ENCODE measurements around the gene FILIP1.
"Not testable (repeated sequence)": the region's sequence is repeated elsewhere in the genome, so short reads cannot be mapped to it uniquely, and the experiment has no call there.

FILIP1 gene

DNA sequence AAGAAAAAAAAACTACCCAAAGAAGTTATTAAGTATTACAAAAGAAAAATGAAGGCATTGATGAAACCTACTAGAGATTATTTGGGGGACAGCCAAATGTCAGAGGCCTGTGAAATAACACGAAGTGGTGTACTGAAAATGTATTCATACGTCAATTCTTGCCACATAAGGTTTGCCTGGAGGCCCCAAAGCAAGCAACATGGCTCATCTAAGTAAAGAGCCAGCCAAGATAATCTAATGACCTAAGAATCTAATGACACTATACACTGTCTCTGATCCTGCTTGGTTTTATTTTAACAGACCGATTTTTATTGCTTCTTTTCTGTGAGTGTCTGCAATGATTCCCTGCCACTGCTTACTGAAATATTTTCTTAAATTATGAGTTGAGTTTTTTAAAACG lies 34.7 kb downstream of the FILIP1 start:
- peak; percentile 94 for DNase-seq (ENCODE audit: low read depth)

GRCh38 chr6:75450903-75451302 lies 42.7 kb downstream of the FILIP1 start:
- DNase-seq (ENCODE audit: low read depth): no peak

DNA sequence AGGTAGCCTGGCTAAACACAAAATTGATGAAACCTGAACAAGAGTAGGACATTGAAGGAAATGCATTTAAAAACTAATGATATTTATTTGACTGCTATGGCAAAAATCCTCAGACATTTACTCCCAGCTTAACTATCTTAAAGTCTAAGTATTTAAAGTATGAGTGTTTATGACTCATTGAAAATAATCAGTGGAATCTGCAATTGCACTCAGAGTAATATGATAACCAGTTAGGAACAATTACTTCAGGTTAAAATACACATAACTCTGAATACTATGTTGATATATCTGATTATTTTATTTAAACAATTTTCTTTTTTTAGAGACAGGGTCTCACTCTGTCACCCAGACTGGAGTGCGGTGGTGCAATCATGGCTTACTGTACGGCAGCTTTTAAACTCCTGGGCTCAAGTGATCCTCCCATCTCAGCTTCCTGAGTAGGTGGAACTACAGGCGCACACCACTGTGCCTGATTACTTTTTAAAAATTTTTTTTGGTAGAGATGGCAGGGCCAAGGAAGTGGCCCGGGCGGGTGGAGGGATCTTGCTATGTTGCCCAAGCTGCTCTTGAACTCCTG lies 43.9 kb downstream of the FILIP1 start:
- peak; percentile 33 for DNase-seq (ENCODE audit: low read depth)

- DNase-seq (ENCODE audit: low read depth): no peak
These were observed 47.2 kb downstream of the FILIP1 start for GRCh38 chr6:75446241-75446880.

DNA sequence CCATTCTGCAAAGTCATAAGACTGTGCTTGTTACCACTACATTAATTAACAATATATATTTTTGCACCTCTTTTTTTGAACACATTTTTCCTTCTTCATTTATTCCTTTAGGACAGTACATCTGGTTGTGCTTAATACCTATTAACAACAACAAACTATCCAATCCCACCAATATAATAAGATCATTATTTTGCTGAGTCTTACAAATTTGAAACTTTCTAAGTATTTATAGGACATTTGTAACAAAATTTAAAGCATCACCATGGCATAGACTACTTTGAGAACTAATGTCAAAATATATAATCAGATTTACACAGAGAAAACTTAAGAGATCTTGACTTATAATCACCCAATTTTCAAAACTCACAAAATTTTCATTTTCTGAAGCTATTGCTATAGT lies 47.9 kb downstream of the FILIP1 start:
- no peak for DNase-seq (ENCODE audit: low read depth)

DNA sequence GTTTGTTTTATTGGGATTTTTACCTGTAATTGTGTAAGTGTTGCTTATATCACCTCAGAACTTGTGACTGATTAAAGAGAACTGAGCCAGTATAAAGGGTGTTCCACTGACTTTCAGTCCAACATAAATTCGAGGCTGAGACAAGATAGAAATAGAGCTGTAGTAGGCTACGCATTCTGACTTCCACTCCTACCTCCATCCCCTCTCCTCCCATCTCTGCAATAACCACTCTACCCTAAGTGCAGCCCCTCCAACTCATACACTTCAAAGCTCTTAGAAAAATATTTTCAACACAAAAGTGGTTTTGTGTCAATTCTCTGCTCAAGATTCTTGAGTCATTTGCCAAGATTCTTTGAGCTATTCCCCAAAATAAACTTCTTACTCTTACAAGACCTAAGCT lies 48.7 kb downstream of the FILIP1 start:
- no peak for DNase-seq (ENCODE audit: low read depth)

- not testable (repeated sequence) for DNase-seq (ENCODE audit: low read depth)
These were observed 51.7 kb downstream of the FILIP1 start for GRCh38 chr6:75441883-75442282.

- not testable (repeated sequence) for DNase-seq (ENCODE audit: low read depth)
These were observed 52.1 kb downstream of the FILIP1 start for GRCh38 chr6:75441479-75441878.

DNA sequence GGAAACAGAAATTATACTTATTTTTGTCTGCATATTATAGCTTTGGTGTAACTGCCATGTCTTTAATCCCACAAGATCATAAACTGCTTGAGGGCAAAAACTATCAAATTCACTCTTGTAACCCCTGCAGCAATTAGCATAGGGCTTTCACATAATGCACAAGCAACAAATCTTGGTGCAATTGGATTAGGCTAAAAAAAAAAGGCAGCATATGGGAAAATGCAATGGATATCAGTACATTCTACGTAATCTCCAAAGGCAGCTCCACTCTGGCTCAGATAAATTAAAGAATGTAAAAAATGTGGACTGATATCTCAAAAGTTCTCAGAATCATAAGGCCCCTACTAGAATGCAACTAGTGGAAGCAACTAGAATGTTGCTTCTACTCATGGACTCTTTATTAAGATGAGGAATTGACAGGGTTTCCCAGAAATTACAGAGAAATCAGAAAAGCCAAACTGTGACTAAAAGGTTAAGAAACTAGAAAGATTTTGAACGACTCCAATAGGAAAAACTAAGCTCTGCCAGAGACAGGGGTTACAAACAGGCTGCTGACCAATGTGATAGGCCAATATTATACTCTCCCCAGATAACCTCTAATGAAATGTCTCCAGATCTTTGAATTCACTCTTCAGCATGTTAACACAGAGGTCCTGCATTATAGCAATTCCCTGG lies 55.0 kb downstream of the FILIP1 start:
- no peak for DNase-seq (ENCODE audit: low read depth)

GRCh38 chr6:75438013-75438431 lies 55.6 kb downstream of the FILIP1 start:
- no peak for DNase-seq (ENCODE audit: low read depth)

GRCh38 chr6:75437421-75437891 lies 56.1 kb downstream of the FILIP1 start:
- DNase-seq (ENCODE audit: low read depth): peak; percentile 76

DNA sequence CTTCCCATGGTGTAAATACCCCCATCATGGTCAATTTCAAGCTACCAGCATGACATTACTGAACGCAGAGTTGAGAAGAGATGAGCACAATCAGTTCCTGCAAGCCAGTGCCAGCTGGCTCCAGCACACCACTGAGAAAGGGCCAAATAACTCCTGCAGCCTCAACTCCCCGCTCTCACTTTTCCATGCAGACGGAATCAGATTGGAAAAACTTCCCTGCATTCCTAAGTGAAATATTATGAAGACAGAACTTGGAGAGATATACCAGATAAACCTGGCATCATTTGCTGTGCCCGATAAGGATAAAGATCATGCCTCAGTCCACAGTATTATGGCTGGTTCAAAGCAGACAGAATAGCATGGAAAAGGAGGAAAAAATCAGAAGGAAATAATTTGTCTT lies 56.7 kb downstream of the FILIP1 start:
- DNase-seq (ENCODE audit: low read depth): no peak

DNA sequence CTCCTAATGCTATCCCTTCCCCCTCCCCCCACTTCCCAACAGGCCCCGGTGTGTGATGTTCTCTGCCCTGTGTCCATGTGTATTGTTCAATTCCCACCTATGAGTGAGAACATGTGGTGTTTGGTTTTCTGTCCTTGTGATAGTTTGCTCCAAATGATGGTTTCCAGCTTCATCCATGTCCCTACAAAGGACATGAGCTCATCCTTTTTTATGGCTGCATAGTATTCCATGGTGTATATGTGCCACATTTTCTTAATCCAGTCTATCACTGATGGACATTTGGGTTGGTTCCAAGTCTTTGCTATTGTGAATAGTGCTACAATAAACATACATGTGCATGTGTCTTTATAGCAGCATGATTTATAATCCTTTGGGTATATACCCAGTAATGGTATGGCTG lies 60.8 kb downstream of the FILIP1 start:
- not testable (repeated sequence) for DNase-seq (ENCODE audit: low read depth)

DNA sequence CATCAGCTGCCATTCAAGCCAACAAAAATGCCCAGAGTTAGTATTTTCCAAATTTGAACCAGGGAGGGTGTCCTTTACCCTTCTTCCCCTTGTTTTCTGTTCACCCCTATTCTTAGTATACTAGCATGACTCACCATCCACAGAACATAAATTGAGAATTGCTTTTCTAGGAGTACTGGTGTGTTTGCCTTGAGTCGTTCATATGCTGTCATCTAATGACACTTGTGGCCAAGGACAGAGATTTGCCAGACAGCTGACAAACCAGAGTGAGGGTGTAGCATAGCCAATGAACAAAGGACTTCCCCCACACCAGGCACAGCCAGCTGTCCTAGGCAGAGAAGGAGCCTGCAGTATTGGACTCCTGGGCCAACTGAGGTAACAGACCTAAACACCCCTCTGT lies 62.2 kb downstream of the FILIP1 start:
- DNase-seq (ENCODE audit: low read depth): no peak

DNA sequence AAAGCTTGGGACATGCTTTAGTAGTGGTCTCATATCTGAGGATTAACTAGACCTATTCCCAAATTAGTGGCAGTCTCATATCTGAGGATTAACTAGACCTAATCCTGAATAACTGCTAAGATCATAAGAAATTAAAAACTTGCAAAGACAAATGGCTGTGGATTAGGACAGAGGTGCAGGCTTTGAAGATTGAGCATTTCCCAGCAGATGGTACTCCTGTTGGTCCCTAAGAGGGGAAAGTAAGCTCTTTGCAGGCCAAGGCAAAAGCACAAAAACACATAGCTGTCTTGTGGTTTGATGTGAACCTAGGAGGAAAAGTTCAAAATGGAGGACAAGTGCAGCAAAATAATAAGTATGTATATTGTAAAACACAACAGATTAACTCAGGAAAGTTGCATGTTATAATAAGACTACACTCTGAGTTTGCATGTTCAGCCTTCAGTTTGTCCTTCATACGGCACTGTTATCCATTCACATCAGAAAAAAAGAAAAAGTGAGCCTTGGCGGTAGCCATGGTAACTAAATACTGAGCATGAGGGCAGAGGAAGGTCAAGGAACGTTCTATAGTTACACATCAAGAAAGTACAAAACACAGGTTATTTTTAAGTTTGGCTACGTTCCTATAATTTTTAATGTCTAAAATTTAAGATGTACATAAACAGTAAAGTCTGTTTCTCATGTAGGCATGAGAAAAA lies 62.8 kb downstream of the FILIP1 start:
- no peak for DNase-seq (ENCODE audit: low read depth)

DNA sequence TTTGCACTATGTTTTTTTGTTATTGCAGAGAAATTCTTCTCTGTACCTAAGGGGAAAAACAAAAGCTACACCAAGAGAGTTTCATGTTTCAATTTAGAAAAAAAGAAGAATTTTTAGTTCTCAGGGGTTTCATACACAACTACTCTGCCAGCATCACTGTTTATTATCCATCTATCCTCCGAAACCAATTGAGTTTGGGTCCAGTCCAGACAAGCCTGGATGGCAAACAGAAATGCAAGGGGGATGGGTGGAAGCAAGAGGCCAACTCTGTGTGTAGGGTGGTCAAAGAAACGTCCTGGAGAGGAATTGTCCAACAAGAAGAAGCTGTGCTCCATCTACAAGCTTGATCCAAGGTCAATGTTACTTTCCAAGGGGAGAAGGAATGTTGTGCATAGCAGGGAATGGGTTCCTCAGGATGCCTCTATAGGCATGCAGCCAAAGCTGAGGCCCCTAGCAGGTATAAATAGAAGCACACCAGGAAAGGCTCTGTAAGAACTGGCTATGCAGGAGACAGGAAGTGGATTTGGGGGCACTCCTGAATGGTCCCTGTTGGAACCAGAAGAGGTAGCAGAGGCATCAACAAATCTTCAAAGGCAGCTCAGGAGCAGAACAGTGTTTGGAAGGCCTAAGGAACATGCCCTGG lies 64.4 kb downstream of the FILIP1 start:
- no peak for DNase-seq (ENCODE audit: low read depth)

GRCh38 chr6:75428204-75428603 lies 65.4 kb downstream of the FILIP1 start:
- no peak for DNase-seq (ENCODE audit: low read depth)

DNA sequence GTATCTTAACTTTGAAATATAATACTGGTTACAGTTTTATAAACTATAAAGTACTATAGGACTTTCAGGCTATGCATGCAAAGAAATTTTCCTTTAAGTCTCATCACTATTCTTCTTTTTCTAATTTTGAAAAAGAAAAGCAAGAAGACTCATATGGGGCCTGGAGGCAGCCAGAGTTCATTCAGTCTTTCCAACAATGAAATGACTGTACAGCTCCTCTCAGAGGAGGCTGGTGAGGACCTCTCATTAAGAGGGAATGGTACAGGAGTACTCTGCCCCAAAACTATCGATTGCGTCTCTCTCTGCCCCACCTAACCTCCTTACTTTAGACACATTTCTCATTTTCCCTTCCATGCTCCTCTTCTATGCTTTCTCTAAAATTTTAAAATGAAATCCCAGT lies 66.3 kb downstream of the FILIP1 start:
- no peak for DNase-seq (ENCODE audit: low read depth)

DNA sequence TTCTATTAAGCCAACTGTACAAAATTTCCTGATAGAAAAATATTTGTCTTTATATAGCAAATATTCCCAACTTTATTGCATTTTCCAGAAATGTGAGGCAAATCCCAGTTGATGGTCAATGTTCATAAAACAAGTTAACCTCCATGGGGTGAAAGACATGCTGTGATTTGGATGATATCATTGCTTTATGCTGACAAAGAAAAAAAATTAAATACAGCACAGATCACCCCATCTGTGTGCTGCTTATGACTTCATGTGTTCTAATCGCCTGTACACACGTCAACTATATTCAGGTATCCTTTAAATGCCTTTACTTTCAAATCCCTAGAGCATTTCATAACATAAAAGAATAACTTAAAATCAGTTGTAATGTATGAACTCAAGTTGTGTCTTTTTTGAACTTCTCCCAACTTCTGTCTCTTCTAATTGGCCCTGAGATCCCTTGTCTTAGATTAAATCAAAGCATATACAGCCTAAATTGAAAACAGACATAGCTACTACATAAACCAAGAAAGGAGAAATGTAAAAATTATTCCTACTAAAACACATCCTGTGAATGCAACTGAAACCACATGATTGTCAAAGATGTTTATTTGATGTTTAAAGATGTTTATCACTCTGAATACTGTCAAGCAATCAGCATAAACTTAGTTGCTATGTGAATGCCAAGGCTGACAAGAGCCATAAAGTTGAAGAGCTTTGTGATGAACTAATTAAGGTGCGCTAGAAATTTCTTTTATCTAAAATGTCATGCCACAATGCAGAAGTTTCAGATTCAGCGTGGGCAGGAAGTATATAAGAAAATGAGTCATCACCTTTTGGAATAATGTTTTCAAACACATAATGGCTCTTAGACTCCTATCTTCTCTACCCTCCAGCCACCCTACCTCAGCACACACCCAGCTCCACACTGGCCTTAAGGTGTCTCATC lies 68.7 kb downstream of the FILIP1 start:
- peak; percentile 59 for DNase-seq (ENCODE audit: low read depth)

- DNase-seq (ENCODE audit: low read depth): no peak
These were observed 70.2 kb downstream of the FILIP1 start for GRCh38 chr6:75423386-75423785.

GRCh38 chr6:75422024-75422639 lies 71.5 kb downstream of the FILIP1 start:
- peak; percentile 68 for DNase-seq (ENCODE audit: low read depth)

All from fibroblast of gingiva (primary cell).